ENCODE results near the gene RASSF9.

RASSF9 gene

GRCh38 chr12:85798122-85798521, 38.1 kb downstream of the RASSF9 start:
- Mint-ChIP-seq H3K4me3 (no peak overlapping the region), H3K36me3 (no peaks in the 10 kb centered on the region), H3K27ac (no peak overlapping the region), H3K9me3 (no peaks in the 10 kb centered on the region), H3K27me3 (no peaks in the 10 kb centered on the region), H3K4me1 (no peaks in the 10 kb centered on the region)

DNA sequence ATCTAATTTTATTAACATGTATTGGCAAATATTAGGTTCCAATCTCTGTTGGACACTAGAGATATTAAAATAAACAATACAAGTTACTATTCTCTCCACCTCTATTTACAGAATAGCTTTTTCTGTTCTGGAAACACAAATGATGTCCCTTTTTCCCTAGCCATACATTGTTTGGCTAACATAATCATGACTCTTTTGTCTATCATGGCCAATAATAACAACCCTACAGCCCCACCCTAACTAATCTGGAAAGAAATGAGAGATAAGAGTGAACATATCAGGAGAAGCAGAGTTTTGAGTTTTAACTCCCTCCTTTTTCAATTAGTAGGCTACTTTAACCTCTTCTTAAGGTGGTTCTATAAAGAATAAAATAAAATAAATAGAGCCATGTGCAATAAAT, 40.2 kb downstream of the RASSF9 start:
- no peaks in the 10 kb centered on the region for H3K27me3 Mint-ChIP-seq
- H3K4me1 Mint-ChIP-seq, result no peaks in the 10 kb centered on the region
- H3K27ac Mint-ChIP-seq, result no peak overlapping the region
- no peaks in the 10 kb centered on the region for H3K9me3 Mint-ChIP-seq
- no peaks in the 10 kb centered on the region for H3K36me3 Mint-ChIP-seq
- no peak overlapping the region for H3K4me3 Mint-ChIP-seq

- Mint-ChIP-seq H3K4me1 (no peaks in the 10 kb centered on the region), H3K9me3 (no peaks in the 10 kb centered on the region), H3K4me3 (no peak overlapping the region), H3K27ac (no peak overlapping the region), H3K36me3 (no peaks in the 10 kb centered on the region), H3K27me3 (no peaks in the 10 kb centered on the region)
Observed at GRCh38 chr12:85794531-85794930, 41.7 kb downstream of the RASSF9 start.

DNA sequence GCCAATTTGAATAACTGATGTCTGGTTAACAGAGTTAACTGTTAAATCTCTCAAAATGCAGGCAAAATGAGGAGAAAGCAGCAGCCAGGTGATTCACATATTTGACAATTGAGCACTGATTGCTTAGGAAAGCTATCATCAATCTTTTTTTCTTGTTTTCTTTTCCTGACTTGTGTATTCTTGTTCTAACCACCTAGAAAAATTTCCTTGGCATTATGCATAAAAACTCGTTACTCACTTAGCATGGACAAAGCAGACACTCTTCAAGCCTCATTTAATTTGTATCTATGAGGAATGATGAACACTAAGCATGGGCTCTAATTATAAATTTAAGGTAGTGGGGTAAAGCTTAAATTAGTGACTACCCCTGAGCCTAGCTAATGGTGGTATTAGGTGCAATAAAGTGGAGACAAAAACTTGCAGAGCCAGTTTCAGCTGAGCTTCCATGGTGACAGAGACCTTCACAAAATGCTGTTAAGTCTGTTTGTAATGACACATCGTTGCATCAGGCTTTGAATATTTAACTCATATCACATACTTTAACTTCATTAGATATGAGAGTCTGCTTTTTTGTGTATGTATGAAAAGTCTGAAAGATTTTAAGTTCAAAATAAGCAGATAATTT, 52.0 kb downstream of the RASSF9 start:
- H3K27me3 Mint-ChIP-seq, result no peaks in the 10 kb centered on the region
- H3K27ac Mint-ChIP-seq, result no peak overlapping the region
- H3K4me1 Mint-ChIP-seq, result no peaks in the 10 kb centered on the region
- H3K4me3 Mint-ChIP-seq, result no peak overlapping the region
- peaks cover 5% of the 10 kb centered on the region for H3K9me3 Mint-ChIP-seq
- no peaks in the 10 kb centered on the region for H3K36me3 Mint-ChIP-seq

- Mint-ChIP-seq H3K27ac (no peak overlapping the region), H3K36me3 (no peaks in the 10 kb centered on the region), H3K4me3 (no peak overlapping the region), H3K27me3 (no peaks in the 10 kb centered on the region), H3K9me3 (peaks cover 5% of the 10 kb centered on the region), H3K4me1 (no peaks in the 10 kb centered on the region)
Observed at GRCh38 chr12:85782711-85783110, 53.5 kb downstream of the RASSF9 start.

DNA sequence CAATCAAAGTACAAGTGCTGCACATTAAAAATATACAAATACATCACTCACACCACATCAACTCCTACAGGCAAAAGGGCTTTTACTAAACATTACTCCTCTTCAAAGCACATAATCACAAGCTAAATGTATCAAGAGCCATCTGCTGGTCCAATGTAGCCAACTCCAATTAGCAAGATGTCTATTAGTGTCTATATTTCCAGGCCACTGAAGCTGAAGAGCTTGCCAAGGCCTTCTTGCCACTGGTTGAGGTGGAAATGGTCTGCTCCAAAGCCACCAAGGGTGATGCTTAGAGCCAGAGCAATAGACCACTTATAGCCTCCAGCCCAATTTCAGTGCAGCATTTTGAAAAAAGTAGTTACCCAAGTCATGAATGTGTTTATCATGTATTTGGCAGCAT, 54.4 kb downstream of the RASSF9 start:
- peaks cover 5% of the 10 kb centered on the region for H3K9me3 Mint-ChIP-seq
- no peaks in the 10 kb centered on the region for H3K27me3 Mint-ChIP-seq

DNA sequence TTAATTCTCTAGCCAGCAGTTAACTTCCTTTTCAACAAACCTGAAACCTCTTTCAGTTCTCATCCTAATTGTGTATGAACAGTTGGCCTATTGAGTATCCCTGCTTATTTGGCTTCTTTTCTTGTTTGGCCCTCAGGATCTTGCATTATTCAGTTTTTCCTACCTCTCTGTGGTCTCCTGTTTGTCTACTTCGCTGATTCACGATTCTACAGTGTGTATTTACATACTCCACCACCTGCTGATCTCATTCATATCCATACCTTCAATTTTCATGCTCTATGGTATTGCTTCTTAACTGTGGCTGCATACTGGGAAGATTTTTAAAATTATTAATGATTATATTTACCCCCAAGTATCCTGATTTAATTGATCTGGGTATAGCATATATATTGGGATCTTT, 56.4 kb downstream of the RASSF9 start:
- no peaks in the 10 kb centered on the region for H3K27me3 Mint-ChIP-seq
- H3K4me1 Mint-ChIP-seq, result no peaks in the 10 kb centered on the region
- H3K9me3 Mint-ChIP-seq, result no peaks in the 10 kb centered on the region
- no peak overlapping the region for H3K27ac Mint-ChIP-seq
- H3K36me3 Mint-ChIP-seq, result no peaks in the 10 kb centered on the region
- no peak overlapping the region for H3K4me3 Mint-ChIP-seq

More for the DNA sequence above, 54.4 kb downstream of the RASSF9 start:
- no peaks in the 10 kb centered on the region for H3K4me1 Mint-ChIP-seq
- no peak overlapping the region for H3K4me3 Mint-ChIP-seq
- H3K27ac Mint-ChIP-seq, result no peak overlapping the region
- no peaks in the 10 kb centered on the region for H3K36me3 Mint-ChIP-seq

- H3K4me3 Mint-ChIP-seq, result no peak overlapping the region
- H3K27me3 Mint-ChIP-seq, result no peaks in the 10 kb centered on the region
Observed at GRCh38 chr12:85775091-85775490, 61.1 kb downstream of the RASSF9 start.

DNA sequence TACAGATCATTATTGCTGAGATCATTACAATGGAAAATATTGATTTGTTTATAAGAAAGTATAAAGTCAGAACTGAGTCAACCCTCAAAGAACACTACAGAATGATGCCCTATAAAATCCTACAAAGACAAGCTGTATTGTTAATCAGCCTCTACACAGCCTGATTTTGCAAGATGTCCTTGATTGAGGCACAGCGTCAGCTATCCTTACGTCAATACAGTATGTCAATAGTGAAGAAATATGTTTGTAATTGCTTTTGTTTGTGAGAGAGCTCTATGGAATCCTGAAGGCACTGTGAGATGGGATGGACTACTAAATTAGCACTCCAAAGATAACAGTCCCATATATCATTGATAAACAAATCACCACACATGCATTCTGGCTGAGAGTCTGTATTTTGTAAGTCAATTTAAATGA, 70.7 kb downstream of the RASSF9 start:
- no peak overlapping the region for H3K27ac Mint-ChIP-seq
- no peaks in the 10 kb centered on the region for H3K27me3 Mint-ChIP-seq
- H3K36me3 Mint-ChIP-seq, result no peaks in the 10 kb centered on the region
- no peaks in the 10 kb centered on the region for H3K9me3 Mint-ChIP-seq
- H3K4me1 Mint-ChIP-seq, result no peaks in the 10 kb centered on the region
- no peak overlapping the region for H3K4me3 Mint-ChIP-seq

More at GRCh38 chr12:85775091-85775490, 61.1 kb downstream of the RASSF9 start:
- Mint-ChIP-seq H3K27ac (no peak overlapping the region), H3K4me1 (no peaks in the 10 kb centered on the region), H3K36me3 (no peaks in the 10 kb centered on the region), H3K9me3 (peaks cover 4% of the 10 kb centered on the region)

GRCh38 chr12:85759623-85760022, 76.6 kb downstream of the RASSF9 start:
- H3K4me1 Mint-ChIP-seq, result no peaks in the 10 kb centered on the region
- no peak overlapping the region for H3K27ac Mint-ChIP-seq
- H3K9me3 Mint-ChIP-seq, result peaks cover 4% of the 10 kb centered on the region
- H3K27me3 Mint-ChIP-seq, result no peaks in the 10 kb centered on the region
- no peak overlapping the region for H3K4me3 Mint-ChIP-seq
- no peaks in the 10 kb centered on the region for H3K36me3 Mint-ChIP-seq

DNA sequence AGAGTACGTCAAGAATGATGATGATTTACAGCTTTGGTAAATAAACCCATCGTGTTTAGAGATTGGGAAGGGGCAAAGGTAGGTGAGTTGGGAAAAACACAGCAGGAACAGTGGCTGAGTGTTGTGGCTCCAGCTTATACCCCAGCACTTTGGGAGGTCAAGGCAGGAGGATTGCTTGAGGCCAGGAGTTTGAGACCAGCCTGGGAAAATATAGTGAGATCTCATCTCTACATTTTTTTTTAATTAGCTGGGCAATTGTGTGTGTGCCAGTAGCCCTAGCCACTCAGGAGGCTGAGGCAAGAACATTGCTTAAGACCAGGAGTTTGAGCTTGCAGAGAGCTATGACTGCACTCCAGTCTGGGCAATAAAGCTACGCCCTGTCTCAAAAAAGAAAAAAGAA, 77.1 kb downstream of the RASSF9 start:
- Mint-ChIP-seq H3K27ac (no peak overlapping the region), H3K4me1 (no peaks in the 10 kb centered on the region), H3K9me3 (peaks cover 7% of the 10 kb centered on the region)

DNA sequence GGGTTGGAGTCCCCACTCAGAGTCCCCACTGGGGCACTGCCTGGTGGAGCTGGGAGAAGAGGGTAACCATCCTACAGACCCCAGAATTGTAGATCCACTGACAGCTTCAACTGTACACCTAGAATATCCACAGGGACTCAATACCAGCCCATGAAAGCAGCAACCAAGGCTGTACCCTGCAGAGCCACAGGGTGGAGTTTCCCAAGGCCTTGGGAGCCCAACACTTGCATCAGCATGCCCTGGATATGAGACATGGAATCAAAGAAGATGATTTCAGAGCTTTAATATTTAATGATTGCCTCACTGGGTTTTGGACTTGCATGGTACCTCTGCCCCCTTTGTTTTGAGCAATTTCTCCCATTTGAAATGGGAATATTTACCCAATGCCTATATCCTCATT, 80.4 kb downstream of the RASSF9 start:
- Mint-ChIP-seq H3K36me3 (no peaks in the 10 kb centered on the region), H3K4me3 (no peak overlapping the region), H3K27ac (no peak overlapping the region), H3K4me1 (no peaks in the 10 kb centered on the region), H3K9me3 (peaks cover 7% of the 10 kb centered on the region), H3K27me3 (no peaks in the 10 kb centered on the region)

More for the DNA sequence above, 77.1 kb downstream of the RASSF9 start:
- H3K36me3 Mint-ChIP-seq, result no peaks in the 10 kb centered on the region
- H3K27me3 Mint-ChIP-seq, result no peaks in the 10 kb centered on the region
- H3K4me3 Mint-ChIP-seq, result no peak overlapping the region
